GM23248 (cell line): ENCODE data around the gene RPS19BP1. TPM values are rescaled to one million over a fixed set of nuclear protein-coding genes. Genes with fewer than 3 reads are reported as not detected.

ENCODE experiments used
- DNase-seq: peaks from one replicate; pipeline ENCODE4 v3.0.0-alpha.2; 2015
- H2AFZ ChIP-seq: fragments of 200-600 bp; sonication (generic); 2 replicates; pipeline ENCODE4 v1.6.1; 2016; ENCODE audit warnings: antibody characterized with exemption
- H3F3A ChIP-seq: fragments of 200-600 bp; sonication (generic); 2 replicates; pipeline ENCODE4 v1.6.1; 2016; ENCODE audit warnings: mild to moderate bottlenecking, antibody characterized with exemption, mixed run types; ENCODE audit not compliant: insufficient read depth
- H3K27ac ChIP-seq: fragments of 200-600 bp; sonication (generic); 2 replicates; pipeline ENCODE4 v1.5.1; 2016; ENCODE audit warnings: mild to moderate bottlenecking
- H3K27me3 ChIP-seq: fragments of 200-600 bp; sonication (generic); replicated peaks from 2 replicates; pipeline ENCODE4 v1.6.1; 2016; ENCODE audit warnings: mild to moderate bottlenecking; ENCODE audit not compliant: insufficient read depth
- H3K36me3 ChIP-seq: fragments of 200-600 bp; sonication (generic); 2 replicates; pipeline ENCODE4 v1.6.1; 2016; ENCODE audit warnings: low read depth, mild to moderate bottlenecking
- H3K4me1 ChIP-seq: fragments of 200-600 bp; sonication (generic); 2 replicates; pipeline ENCODE4 v1.6.1; 2016; ENCODE audit warnings: mild to moderate bottlenecking; ENCODE audit not compliant: insufficient read depth
- H3K4me2 ChIP-seq: fragments of 200-600 bp; sonication (generic); one replicate; pipeline ENCODE4 v1.6.1; 2016; ENCODE audit warnings: mild to moderate bottlenecking; ENCODE audit not compliant: unreplicated experiment
- H3K4me3 ChIP-seq: fragments of 200-600 bp; sonication (generic); 2 replicates; pipeline ENCODE4 v1.5.1; 2016; ENCODE audit warnings: mild to moderate bottlenecking
- H3K79me2 ChIP-seq: fragments of 200-600 bp; sonication (generic); 2 replicates; pipeline ENCODE4 v1.6.1; 2016; ENCODE audit warnings: mild to moderate bottlenecking; ENCODE audit not compliant: insufficient read depth
- H3K9ac ChIP-seq: fragments of 200-600 bp; sonication (generic); 2 replicates; pipeline ENCODE4 v1.6.1; 2016; ENCODE audit warnings: mild to moderate bottlenecking
- H3K9me2 ChIP-seq: fragments of 200-600 bp; sonication (generic); 2 replicates; pipeline ENCODE4 v1.6.1; 2016; ENCODE audit warnings: mixed run types, mild to moderate bottlenecking, moderate library complexity; ENCODE audit not compliant: insufficient read depth
- H3K9me3 ChIP-seq: fragments of 200-600 bp; sonication (generic); one replicate; pipeline ENCODE4 v1.6.1; 2017; ENCODE audit warnings: low read depth
- H4K20me1 ChIP-seq: fragments of 200-600 bp; sonication (generic); 2 replicates; pipeline ENCODE4 v1.6.0; 2016; ENCODE audit not compliant: insufficient read depth
- EZH2 ChIP-seq: fragments of 200-600 bp; sonication (generic); IDR thresholded peaks from 2 replicates; pipeline ENCODE4 v1.6.1; 2018; ENCODE audit warnings: antibody characterized with exemption, mild to moderate bottlenecking; ENCODE audit not compliant: insufficient read depth, poor library complexity, severe bottlenecking
- EZH2phosphoT487 ChIP-seq: fragments of 200-600 bp; sonication (generic); IDR thresholded peaks from 2 replicates; pipeline ENCODE4 v1.6.1; 2018; ENCODE audit warnings: antibody characterized with exemption, moderate library complexity, mild to moderate bottlenecking, low read depth; ENCODE audit not compliant: insufficient read depth
- WGBS, 2 experiments: methylation state at CpG; one replicate each; pipeline ENCODE4 v1.1.6; 2015 to 2017; ENCODE audit warnings: low lambda C conversion rate in 2 of 2, low coverage in 1 of 2; ENCODE audit errors: missing lambda C conversion rate in 2 of 2; 5-methylcytosine and 5-hydroxymethylcytosine counted together
- in situ Hi-C: fragments of 300-500 bp; cut with MboI; formaldehyde crosslinking; loops from 2 replicates; pipeline ENCODE4 v1.15.0; 2020
- polyA plus RNA-seq: library from polyadenylated mRNA; unstranded; fragments of >200 nt; fragmentation: Nextera tagmentation; extraction: Ambion mirVana; gene quantifications from 2 replicates; pipeline ENCODE4 v1.2.1, GENCODE V29; 2016
- total RNA-seq: library from RNA; depleted of rRNA; stranded (reverse); fragments of >200 nt; shearing (Covaris generic); gene quantifications from 2 replicates; pipeline ENCODE4 v1.2.3, GENCODE V29; 2014

Gene RPS19BP1
- total and polyA plus RNA-seq, 2 experiments from 2014 or later, result 93.9 to 114 TPM

DNA sequence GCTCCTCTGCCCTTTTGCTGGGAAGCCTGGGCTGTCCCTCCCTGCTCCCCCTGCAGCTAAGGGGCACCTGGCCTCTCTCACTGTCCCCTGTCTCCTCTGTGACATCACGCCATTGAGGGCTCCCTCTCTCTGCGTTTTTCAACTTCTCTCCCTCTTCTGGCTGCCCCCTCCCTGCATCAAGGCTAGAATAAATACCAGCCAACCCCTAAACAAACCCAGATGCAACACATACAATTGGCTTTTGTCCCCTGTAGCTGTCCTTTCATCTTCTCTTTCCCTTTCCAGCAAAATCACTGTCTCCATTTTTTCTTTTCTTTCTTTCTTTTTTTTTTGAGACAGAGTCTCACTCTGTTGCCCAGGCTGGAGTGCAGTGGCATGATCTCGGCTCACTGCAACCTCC, 33.7 kb downstream of the RPS19BP1 start:
- H3K9me2 ChIP-seq, result no peaks in the 10 kb centered on the region
- H3F3A ChIP-seq, result peaks cover 8% of the 10 kb centered on the region
- H3K9me3 ChIP-seq, result no peaks in the 10 kb centered on the region
- H3K27me3 ChIP-seq, result no peaks in the 10 kb centered on the region
- H3K4me1 ChIP-seq, result peaks cover 22% of the 10 kb centered on the region
- peaks cover 16% of the 10 kb centered on the region for H3K79me2 ChIP-seq
- H4K20me1 ChIP-seq, result no peaks in the 10 kb centered on the region
- no peak overlapping the region for H3K4me2 ChIP-seq
- in situ Hi-C loops, result loop anchor here (25.0 kb wide), 1 partner anchor 88 kb away; no protein-coding TSS in a partner anchor
- DNase-seq, result no peak
- no peak overlapping the region for H3K4me3 ChIP-seq
- no peaks in the 10 kb centered on the region for H3K36me3 ChIP-seq
- H3K9ac ChIP-seq, result no peak overlapping the region
- no peak overlapping the region for H2AFZ ChIP-seq
- 3 to 6% methylated on average over 3 of the region's 3 CpGs for WGBS, 2 experiments
- no peak overlapping the region for H3K27ac ChIP-seq
- TF ChIP-seq EZH2 (no peak), EZH2phosphoT487 (no peak)

DNA sequence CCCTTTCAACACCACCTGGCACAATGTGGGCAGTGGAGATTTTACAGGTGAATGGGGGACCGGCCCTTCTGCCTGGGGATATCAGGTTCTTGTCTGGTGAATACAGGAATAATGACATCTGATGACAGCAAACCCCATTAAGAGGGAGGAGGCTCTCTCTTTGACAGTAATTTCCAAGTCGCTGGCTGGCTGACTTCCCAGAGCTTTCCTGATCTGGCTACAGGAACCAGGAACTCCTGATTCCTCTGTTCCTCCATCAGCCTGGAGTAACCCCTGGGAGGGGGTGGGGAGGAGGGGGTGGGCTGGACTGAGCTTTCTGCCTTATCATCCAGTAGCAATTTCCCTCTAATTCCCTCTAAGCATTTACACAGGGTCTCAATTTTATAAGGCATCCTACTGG, 34.2 kb downstream of the RPS19BP1 start:
- Histone ChIP-seq H3K27ac (no peak overlapping the region), H3K4me1 (peaks cover 21% of the 10 kb centered on the region), H3K79me2 (peaks cover 12% of the 10 kb centered on the region), H3K4me2 (no peak overlapping the region), H3K9me3 (no peaks in the 10 kb centered on the region), H4K20me1 (no peaks in the 10 kb centered on the region), H3K36me3 (no peaks in the 10 kb centered on the region), H3K9ac (no peak overlapping the region), H3K9me2 (no peaks in the 10 kb centered on the region), H2AFZ (no peak overlapping the region), H3K27me3 (no peaks in the 10 kb centered on the region), H3K4me3 (no peak overlapping the region), H3F3A (peaks cover 12% of the 10 kb centered on the region)
- in situ Hi-C loops, result loop anchor here (25.0 kb wide), 1 partner anchor 89 kb away; no protein-coding TSS in a partner anchor
- no peak for DNase-seq
- TF ChIP-seq EZH2 (no peak), EZH2phosphoT487 (no peak)
- 0 to 6% methylated on average over 2 of the region's 2 CpGs for WGBS, 2 experiments

DNA sequence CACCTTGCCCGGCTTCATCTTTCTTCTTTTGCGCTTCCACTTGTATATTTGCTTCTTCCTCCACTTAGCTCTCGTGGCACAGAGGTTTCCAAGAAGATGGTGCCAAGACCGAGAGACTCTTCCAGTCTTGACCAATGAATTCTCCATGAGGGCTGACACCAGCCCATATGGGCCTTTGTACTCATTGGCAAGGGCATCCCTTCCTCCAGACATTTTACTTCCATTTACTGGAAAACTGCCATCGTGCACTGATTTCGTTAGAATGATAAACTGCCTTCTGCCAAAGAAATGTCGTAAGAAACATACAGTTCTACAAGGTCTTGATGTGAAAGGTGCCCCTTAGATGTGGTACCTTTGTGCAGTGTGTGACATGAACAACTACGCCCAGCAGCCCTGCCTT, 35.1 kb downstream of the RPS19BP1 start:
- H3K4me3 ChIP-seq, result no peak overlapping the region
- 91 to 94% methylated on average over 8 of the region's 8 CpGs for WGBS, 2 experiments
- H3K4me2 ChIP-seq, result no peak overlapping the region
- TF ChIP-seq EZH2 (no peak), EZH2phosphoT487 (no peak)
- H3K27ac ChIP-seq, result no peak overlapping the region
- in situ Hi-C loops, result loop anchor here (25.0 kb wide), 1 partner anchor 90 kb away; no protein-coding TSS in a partner anchor
- H3F3A ChIP-seq, result peaks cover 16% of the 10 kb centered on the region
- DNase-seq, result no peak
- no peaks in the 10 kb centered on the region for H4K20me1 ChIP-seq
- no peak overlapping the region for H2AFZ ChIP-seq
- H3K9me2 ChIP-seq, result no peaks in the 10 kb centered on the region
- H3K27me3 ChIP-seq, result no peaks in the 10 kb centered on the region
- peaks cover 19% of the 10 kb centered on the region for H3K4me1 ChIP-seq
- peaks cover 3% of the 10 kb centered on the region for H3K79me2 ChIP-seq
- H3K9me3 ChIP-seq, result no peaks in the 10 kb centered on the region
- H3K36me3 ChIP-seq, result no peaks in the 10 kb centered on the region
- H3K9ac ChIP-seq, result no peak overlapping the region

DNA sequence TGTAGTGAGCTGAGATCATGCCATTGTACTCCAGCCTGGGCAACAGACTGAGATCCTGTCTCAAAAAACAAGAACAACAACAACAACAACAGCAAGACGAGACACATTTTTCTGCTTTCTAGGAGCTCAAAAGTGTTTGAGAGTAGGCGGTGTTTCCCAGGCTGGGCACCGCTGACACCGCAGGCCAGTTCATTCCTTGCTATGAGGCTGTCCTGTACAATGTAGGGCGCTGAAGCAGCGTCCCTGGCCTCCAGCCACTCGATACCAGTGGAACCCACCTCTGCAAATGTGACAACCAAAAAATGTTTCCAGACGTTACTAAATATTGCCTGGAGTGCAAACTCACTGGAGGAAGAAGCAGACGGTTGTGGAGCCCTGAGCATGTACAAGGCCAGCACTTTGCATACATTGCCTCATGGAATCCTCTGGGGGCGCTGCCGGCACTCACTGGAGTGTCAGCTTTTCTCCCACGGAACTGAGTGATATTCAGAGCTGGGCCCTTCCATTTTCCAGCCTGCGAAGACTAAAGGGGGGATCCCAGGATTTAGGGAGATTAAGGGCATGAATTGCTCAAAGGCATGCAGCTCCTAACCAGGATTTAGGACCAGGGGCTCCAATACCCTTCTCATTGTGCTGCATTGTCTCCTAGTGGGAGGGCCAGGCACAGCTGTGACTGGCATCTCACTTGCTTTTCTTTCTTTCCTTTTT, 36.3 kb downstream of the RPS19BP1 start:
- Histone ChIP-seq H3F3A (peaks cover 16% of the 10 kb centered on the region), H3K9ac (no peak overlapping the region), H3K9me2 (no peaks in the 10 kb centered on the region), H3K4me2 (no peak overlapping the region), H3K36me3 (no peaks in the 10 kb centered on the region), H3K4me3 (no peak overlapping the region), H3K27ac (no peak overlapping the region), H3K27me3 (no peaks in the 10 kb centered on the region), H4K20me1 (no peaks in the 10 kb centered on the region), H2AFZ (peak overlapping the region; percentile 62; the same call in 1 of the 2 replicates), H3K4me1 (peaks cover 13% of the 10 kb centered on the region), H3K9me3 (no peaks in the 10 kb centered on the region), H3K79me2 (no peaks in the 10 kb centered on the region)
- DNase-seq, result peak; percentile 87
- TF ChIP-seq EZH2phosphoT487 (no peak), EZH2 (no peak)
- 37 to 40% methylated on average over 13 of the region's 13 CpGs for WGBS, 2 experiments
- in situ Hi-C loops, result loop anchor here (25.0 kb wide), 1 partner anchor 91 kb away; no protein-coding TSS in a partner anchor
